ENCODE measurements around the gene EFHC1. TPM values are rescaled to one million over a fixed set of nuclear protein-coding genes. Genes with fewer than 3 reads are reported as not detected.

Gene EFHC1
- total and polyA plus RNA-seq, 7 donors, result 1.8 to 38.5 (median 15.9) TPM

DNA sequence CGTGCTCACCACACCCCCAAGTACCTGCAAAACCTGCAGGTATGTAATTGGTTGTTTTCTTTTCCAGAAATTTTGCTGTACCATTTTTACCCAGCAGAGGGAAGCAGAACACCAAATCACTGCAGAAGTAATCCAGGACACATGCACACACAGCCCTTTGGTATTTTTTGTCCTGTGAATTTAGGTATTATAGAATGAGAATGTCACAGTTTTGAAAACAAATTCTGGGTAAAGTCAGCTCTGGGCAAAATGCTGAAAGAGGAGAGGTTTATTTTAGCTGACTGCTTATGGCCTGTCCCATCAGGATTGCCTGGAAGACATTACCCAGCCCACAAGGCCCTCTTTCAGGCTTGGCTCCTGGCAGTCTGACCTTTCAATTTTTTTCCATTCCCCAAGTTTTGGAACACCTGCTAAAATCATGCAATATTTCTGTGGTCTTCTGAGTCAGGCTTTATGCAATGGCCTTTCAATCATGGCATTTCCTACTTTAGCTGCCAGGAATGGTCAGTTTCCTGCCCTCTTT lies 3.5 kb upstream of the EFHC1 start:
- intact Hi-C loops (cut with DNase I), result loop anchor here (1.0 kb wide), 3 partner anchors 157 to 247 kb away; no protein-coding TSS in a partner anchor
- no peak overlapping the region for H3K4me3 ChIP-seq
- WGBS, 2 donors, result 0% methylated on average over 1 of the region's 1 CpG
- no peaks in the 10 kb centered on the region for H3K36me3 ChIP-seq
- no peak for TF ChIP-seq EP300 (IDR thresholded peaks at IDR 0.05)
- TF ChIP-seq, protein P1, sequence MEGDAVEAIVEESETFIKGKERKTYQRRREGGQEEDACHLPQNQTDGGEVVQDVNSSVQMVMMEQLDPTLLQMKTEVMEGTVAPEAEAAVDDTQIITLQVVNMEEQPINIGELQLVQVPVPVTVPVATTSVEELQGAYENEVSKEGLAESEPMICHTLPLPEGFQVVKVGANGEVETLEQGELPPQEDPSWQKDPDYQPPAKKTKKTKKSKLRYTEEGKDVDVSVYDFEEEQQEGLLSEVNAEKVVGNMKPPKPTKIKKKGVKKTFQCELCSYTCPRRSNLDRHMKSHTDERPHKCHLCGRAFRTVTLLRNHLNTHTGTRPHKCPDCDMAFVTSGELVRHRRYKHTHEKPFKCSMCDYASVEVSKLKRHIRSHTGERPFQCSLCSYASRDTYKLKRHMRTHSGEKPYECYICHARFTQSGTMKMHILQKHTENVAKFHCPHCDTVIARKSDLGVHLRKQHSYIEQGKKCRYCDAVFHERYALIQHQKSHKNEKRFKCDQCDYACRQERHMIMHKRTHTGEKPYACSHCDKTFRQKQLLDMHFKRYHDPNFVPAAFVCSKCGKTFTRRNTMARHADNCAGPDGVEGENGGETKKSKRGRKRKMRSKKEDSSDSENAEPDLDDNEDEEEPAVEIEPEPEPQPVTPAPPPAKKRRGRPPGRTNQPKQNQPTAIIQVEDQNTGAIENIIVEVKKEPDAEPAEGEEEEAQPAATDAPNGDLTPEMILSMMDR (IDR thresholded peaks at IDR 0.05), result peak; percentile 48 to 89 (median 82)
- H3K27ac ChIP-seq, result peak overlapping the region in 2 of 4 donors; percentile 15 to 43
- H3K27me3 ChIP-seq, result no peaks in the 10 kb centered on the region
- no peak for DNase-seq
- H3K9me3 ChIP-seq, result no peaks in the 10 kb centered on the region
- H3K4me1 ChIP-seq, result peaks cover 0 to 24% (median 15%) of the 10 kb centered on the region in 4 donors

DNA sequence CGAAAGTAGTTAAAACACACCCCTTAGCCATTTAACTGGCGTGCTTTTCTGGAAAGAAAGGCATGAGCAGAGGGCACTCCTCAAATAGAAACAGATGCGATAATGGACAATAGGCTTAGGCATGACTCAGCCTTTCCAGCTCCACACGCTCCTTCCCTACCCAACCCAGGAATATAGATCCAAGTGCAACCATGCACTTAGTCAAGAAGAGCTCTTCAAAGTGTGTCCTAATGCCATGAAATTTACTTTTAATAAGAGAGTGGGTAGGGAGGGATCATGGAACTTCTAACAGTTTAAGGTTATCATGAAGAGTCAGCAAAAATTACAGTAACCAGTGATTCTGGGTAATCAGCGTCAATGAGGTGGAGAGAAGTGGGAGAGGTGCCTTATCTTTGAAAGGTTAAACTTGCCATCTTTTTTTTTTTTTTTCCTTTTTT lies 2.4 kb upstream of the EFHC1 start:
- no peaks in the 10 kb centered on the region for H3K36me3 ChIP-seq
- WGBS, 2 donors, result 86 to 90% methylated on average over 5 of the region's 5 CpGs
- intact Hi-C loops (cut with DNase I), result loop anchor here (1.0 kb wide), 1 partner anchor 156 kb away; no protein-coding TSS in a partner anchor
- DNase-seq, result no peak
- H3K4me1 ChIP-seq, result peaks cover 0 to 24% (median 14%) of the 10 kb centered on the region in 4 donors
- no peak overlapping the region for H3K4me3 ChIP-seq
- no peaks in the 10 kb centered on the region for H3K9me3 ChIP-seq
- peak overlapping the region in 2 of 4 donors; percentile 43 to 44 for H3K27ac ChIP-seq
- TF ChIP-seq POLR2AphosphoS5 (IDR thresholded peaks at IDR 0.05), result no peak
- TF ChIP-seq EP300 (IDR thresholded peaks at IDR 0.05), result no peak
- TF ChIP-seq POLR2A (IDR thresholded peaks at IDR 0.05), result no peak
- TF ChIP-seq, protein P1 (IDR thresholded peaks at IDR 0.05), result no peak
- H3K27me3 ChIP-seq, result no peaks in the 10 kb centered on the region

DNA sequence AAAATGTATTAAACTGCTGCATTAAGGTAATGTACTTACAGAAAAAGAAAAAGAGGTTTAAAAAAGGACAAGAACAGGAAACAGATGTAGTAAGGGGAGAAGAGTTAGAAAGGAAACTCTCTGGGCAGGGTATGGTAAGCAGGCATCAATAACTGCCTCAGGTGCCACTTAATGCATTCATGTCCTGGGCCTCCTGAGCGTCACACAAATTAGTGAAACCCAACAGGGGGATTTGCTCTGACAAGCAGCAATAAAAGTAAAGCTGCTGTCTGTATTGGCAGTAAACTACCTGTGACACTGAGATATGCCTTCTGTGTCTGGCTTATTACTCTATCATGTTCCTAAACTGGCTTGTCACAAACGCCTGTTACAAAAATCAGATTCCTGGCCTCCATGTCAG lies 1.5 kb upstream of the EFHC1 start:
- Histone ChIP-seq H3K4me3 (no peak overlapping the region), H3K36me3 (no peaks in the 10 kb centered on the region), H3K4me1 (peaks cover 0 to 24% (median 14%) of the 10 kb centered on the region in 4 donors), H3K9me3 (no peaks in the 10 kb centered on the region), H3K27me3 (no peaks in the 10 kb centered on the region), H3K27ac (no peak overlapping the region)
- intact Hi-C loops (cut with DNase I), result no loop called here
- WGBS, 2 donors, result 76 to 82% methylated on average over 2 of the region's 2 CpGs
- TF ChIP-seq EP300 (IDR thresholded peaks at IDR 0.05) (no peak), POLR2A (IDR thresholded peaks at IDR 0.05) (no peak), POLR2AphosphoS5 (IDR thresholded peaks at IDR 0.05) (no peak)
- TF ChIP-seq, protein P1 (IDR thresholded peaks at IDR 0.05), result no peak
- DNase-seq, result no peak

DNA sequence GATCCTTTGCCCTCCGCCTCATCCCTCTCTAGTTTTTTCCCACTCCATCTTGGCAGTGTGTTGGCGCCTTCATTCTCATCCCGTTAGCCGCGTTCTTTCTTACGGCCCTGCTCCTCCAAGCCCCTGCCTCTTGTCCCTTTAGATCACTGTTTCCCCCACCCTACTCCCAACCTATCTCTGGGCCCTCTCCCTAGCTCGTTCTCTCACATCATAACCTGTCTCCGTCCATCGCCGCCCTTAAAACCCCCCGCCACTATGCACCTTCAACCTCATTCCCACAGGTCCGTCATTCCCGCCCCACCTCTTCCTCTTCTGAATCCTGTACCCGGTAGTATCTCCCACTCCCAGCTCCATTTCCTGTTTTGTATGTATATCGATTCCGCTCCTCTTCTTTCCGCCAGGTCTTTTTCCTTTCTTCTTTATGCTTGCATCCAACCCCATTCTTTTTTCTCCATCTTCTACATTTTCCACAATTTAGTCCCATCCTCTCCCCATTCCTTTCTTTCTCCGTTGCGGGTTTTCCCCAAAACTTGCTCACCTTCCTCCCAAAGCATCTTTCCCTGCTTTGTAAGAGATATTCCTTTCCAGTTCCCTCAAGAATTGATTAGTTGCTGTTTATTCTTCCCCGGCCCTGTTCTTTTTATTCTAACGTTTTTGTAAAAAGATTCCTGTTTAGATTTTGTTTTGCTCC lies 671 bp downstream of the EFHC1 start:
- H3K4me1 ChIP-seq, result peaks cover 0 to 24% (median 14%) of the 10 kb centered on the region in 4 donors
- H3K4me3 ChIP-seq, result peak overlapping the region; percentile 61 to 97 (median 88)
- H3K36me3 ChIP-seq, result peaks cover 0 to 16% (median 0%) of the 10 kb centered on the region in 4 donors
- intact Hi-C loops (cut with DNase I), result loop anchor here (5.0 kb wide), 1 partner anchor 96 kb away; no protein-coding TSS in a partner anchor
- peak; percentile 66 for DNase-seq
- peak overlapping the region; percentile 76 to 88 (median 85) for H3K27ac ChIP-seq
- WGBS, 2 donors, result 8% methylated on average over 21 of the region's 21 CpGs
- no peak for TF ChIP-seq POLR2AphosphoS5 (IDR thresholded peaks at IDR 0.05)
- TF ChIP-seq EP300 (IDR thresholded peaks at IDR 0.05), result no peak
- TF ChIP-seq POLR2A (IDR thresholded peaks at IDR 0.05), result no peak
- TF ChIP-seq, protein P1 (IDR thresholded peaks at IDR 0.05), result no peak
- no peaks in the 10 kb centered on the region for H3K27me3 ChIP-seq
- H3K9me3 ChIP-seq, result no peaks in the 10 kb centered on the region
